H4 (cell line): ENCODE measurements around the gene CCL27. TPM values are rescaled to one million over a fixed set of nuclear protein-coding genes. Genes with fewer than 3 reads are reported as not detected.
A peak's percentile ranks its signal among the peaks of the same experiment; 100 is the strongest.
"Not testable (repeated sequence)": the region's sequence is repeated elsewhere in the genome, so short reads cannot be mapped to it uniquely, and the experiment has no call there.

Experiments
- DNase-seq: peaks from one replicate; pipeline ENCODE4 v3.0.0-alpha.2; 2015; ENCODE audit warnings: low spot score
- total RNA-seq: library from RNA; depleted of rRNA; stranded (reverse); fragments of >200 nt; shearing (Covaris generic); gene quantifications from 2 replicates; pipeline ENCODE4 v1.2.3, GENCODE V29; 2014

The CCL27 gene
- total RNA-seq, 1 experiment from 2014 or later: not detected

DNA sequence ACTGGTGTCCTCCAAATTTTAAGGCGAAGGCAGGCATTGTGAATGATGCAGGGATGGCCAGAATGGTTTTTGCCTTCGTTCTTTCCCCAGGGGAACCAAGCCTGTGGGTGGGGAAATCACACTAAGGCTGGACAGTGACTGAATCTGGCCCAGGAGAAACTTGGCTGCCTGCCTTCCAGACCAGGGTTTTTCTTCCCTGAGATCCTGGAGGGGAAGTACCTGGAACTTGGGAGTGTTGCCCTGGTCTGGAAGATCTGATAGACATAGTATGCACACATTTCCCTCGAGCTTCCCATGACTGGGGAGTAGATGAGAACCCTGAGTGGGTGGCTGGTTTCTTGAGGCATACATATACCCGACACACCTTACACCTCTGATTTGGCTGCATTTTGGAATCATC, 11.1 kb downstream of the CCL27 start:
- DNase-seq: no peak

DNA sequence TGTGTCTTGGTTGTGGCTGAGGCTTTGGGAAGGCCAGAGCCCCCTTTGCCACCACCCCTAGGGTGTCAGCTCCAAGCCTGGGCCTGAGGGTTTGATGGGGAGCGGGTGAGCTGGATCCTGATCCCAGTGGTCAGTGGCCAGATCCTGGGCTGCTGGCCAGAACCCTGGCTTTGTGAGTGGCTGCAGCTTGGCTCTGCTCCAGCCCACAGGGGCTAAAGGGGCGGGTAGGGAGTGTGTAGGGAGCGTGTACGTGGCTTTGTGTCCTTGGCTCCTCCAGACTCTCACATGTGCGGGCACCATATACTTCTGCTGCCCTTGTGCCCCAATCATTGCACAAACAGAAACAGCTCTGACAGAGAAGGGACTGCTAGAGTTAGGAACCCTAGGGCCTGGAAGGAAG, 11.6 kb downstream of the CCL27 start:
- no peak for DNase-seq

DNA sequence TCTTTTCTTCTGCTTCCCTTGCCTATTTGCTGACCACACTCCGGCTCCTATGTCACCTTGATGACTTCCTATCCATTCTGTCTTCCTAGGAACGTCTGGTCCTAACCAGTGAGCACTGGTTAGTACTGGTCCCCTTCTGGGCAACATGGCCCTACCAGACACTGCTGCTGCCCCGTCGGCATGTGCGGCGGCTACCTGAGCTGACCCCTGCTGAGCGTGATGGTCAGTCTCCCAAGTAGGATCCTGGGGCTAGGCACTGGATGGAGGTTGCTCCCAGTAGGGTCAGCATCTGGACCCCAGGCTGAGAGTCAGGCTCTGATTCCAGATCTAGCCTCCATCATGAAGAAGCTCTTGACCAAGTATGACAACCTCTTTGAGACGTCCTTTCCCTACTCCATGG, 13.8 kb downstream of the CCL27 start:
- no peak for DNase-seq

DNA sequence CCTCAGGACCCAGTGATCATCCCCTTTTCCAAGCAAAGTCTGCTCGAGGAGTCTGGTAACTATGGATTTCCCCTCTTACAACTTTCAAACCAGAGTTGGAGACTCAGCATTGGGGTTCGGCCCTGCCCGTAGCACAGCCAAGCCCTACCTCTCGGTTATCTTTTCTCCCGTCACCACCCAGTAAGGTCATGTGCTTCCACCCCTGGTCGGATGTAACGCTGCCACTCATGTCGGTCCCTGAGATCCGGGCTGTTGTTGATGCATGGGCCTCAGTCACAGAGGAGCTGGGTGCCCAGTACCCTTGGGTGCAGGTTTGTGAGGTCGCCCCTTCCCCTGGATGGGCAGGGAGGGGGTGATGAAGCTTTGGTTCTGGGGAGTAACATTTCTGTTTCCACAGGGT, 14.8 kb downstream of the CCL27 start:
- DNase-seq: no peak

DNA sequence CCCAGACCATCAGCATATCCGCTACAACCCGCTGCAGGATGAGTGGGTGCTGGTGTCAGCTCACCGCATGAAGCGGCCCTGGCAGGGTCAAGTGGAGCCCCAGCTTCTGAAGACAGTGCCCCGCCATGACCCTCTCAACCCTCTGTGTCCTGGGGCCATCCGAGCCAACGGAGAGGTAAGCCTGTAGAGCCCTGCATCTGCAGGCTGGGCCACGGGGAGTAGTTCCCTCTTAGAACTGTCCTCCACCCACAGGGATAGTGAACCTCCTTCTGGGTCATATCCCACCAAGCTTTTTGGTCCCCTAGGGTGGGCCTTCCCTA, 15.4 kb downstream of the CCL27 start:
- no peak for DNase-seq

DNA sequence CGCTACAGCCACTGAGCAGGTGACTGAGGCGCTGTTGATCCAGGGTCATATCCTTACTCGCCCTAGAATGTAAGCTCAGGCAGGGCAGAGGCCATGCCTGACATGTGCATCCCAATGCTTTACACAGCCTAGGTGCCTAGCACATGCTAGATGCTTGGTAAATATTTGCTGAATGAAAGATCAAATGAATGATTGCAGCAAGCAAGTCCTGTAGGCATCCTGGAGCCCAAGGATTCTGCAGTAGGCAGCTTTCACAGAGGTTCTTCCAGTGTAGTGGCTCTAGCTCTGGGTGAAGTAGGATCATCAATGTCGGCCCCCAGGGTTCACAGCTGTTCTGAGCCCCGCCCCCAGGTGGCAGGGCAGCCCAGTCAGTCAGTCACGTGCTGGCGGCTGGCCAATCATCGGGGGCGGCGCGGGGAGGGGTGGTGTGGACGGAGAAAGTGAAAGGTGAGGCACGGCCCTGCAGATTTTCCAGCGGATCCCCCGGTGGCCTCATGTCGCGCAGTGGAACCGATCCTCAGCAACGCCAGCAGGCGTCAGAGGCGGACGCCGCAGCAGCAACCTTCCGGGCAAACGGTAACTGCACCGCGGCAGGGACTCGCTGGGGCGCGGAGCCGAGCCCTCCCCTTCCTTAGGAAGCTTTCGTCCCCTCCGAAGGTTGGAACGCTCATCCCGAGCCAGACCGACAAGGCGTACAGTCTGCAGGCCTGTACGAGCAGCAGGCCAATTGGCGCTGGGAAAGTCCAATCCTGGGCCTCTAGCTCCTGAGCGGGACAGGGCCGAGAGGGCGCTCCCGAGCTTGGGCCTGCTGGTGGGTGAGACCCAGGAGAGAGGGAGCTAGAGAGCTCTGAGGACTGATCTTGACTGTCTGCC, 16.0 kb downstream of the CCL27 start, which contains the start of gene GALT:
Gene GALT (plus strand): TSS at position 465 of the 873 bp plus-strand sequence. CDS start 30 bp downstream, at position 495.
- DNase-seq: peak; percentile 87

DNA sequence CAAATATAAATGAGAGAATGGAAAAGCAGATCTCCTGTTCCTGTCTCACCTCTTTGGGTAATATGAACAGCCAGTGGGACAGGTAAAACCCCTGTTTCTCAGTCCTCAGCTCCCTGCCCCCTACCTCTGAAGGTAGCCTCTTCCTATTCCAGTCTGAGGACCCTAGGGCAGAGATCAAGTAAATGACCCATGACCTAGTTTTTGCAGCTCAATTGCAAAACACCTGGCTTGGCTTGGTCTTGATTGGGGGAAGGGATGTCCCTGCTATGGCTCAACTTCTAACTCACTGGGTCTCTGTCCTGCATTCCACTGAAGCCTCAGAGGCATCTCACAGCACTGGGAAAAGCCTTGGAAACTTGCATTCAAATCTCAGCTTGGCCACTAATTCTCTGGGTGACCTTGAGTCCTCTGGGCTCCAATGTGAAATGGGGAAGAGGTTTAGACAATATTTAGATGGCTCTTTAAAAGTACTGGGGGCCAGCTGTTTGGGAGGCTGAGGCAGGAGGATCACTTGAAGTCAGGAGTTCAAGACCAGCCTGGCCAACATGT, 17.6 kb downstream of the CCL27 start:
- no peak for DNase-seq

DNA sequence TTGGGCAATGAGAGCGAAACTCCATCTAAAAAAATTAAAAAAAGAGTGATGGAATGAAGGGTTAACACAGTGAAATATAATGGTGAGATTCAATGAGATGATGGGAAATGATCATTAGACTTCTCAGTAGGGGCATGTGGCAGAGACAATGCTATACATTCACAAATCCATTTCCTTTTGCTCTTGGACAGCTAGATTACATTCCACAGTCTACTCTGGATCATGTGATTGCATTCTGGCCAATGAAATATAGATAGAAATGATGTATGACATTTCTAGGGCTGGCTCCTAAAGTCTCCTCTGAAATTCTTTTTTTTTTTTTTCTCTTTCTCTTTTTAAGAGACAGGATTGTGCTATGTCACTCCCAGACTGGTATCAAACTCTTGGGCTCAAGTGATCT, 19.8 kb downstream of the CCL27 start:
- no peak for DNase-seq

DNA sequence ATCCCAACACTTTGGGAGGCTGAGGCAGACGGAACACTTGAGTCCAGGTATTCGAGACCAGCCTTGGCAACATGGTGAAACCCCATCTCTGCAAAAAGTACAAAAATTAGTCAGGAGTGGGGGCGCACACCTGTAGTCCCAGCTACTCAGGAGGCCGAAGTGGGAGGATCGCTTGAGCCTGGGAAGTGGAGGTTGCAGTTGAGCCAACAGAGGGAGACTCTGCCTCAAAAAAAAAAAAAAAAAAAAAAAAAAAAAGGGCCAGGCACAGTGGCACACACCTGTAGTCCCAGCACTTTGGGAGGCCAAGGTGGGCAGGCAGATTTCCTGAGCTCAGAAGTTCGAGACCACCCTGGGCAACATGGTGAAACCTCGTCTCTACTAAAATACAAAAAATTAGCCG, 23.1 kb downstream of the CCL27 start:
- DNase-seq: not testable (repeated sequence)

DNA sequence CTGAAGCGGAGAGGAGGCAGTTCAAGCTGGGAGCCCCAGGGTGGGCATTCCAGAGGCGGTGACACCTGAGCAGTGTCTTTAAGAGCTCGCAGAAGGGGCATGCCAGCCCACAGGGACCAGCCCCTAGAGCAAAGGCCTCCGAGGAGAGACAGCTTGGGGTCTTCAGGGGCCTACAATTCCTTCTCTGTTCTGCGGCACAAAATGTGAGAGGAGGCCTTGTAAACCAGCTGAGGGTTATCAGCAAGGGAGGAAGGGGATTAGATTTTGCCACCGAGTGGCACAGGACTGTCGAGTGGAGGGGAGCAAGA, 24.4 kb downstream of the CCL27 start:
- no peak for DNase-seq

DNA sequence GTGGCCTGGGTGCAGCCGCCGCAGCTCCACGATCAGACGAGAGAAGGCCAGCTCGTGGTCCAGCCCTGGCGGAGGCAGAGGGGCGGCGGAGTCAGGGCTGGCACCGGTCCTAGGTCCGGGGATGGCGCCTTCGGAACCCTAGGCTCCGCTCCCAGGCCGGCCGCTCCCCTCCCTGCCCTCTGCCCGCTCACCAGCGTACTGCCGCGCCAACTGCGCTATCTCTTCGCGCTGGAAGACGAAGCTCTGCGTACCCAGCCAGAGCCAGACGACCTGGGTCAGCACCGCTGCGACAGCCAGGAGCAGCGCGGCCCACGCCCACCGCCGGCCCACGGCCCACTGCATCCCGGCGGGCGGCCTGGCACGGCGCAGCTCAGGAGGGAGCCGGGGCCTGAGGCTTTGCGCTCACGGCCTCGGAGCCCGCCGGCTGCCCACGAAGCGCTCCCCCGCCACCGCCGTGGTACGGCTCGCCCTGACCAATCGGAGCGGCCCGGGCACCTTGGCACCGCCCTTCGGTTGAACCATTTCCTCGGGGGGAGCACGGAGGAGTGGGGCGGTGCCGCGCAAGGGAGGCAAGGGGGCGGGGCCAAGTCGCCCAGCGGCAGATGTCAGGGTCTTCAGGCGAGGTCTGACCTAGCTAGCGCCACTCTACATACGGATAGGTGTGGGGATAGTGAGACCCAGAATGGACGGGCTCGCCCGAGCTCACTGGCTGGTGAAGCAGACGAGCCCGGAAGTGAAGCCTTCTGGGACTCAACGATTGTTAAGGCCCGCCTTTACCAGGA, 24.9 kb downstream of the CCL27 start, which contains the start of gene SIGMAR1:
Gene SIGMAR1 (minus strand): TSS at position 432 of the 782 bp plus-strand sequence. CDS start 90 bp downstream, at position 342.
- DNase-seq: peak; percentile 89

DNA sequence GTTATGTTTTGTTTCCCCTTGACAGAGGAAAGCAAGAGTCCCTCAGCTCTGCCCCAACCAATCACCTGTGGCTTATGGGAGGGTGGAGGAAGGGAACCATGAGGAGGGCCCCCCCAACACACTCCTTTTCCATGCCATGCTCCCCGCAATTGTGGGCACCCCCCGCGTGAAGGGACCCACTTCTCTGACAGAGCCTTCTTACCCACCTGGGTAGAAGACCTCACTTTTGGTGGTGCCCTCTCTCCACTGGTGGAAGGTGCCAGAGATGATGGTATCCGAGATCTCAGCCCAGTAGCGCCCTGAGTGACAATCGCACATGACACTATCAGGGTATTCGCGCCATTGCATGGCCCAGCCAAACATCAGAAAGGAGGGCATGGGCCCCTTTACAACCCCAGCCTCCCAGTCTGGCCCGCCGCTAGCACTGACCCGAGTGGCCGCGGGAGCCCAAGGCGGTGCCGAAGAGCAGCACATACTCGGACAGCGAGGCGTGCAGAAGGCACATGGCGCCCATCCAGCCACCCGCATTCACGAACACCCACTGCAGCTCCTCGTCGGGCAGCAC, 25.6 kb downstream of the CCL27 start:
- DNase-seq: no peak

DNA sequence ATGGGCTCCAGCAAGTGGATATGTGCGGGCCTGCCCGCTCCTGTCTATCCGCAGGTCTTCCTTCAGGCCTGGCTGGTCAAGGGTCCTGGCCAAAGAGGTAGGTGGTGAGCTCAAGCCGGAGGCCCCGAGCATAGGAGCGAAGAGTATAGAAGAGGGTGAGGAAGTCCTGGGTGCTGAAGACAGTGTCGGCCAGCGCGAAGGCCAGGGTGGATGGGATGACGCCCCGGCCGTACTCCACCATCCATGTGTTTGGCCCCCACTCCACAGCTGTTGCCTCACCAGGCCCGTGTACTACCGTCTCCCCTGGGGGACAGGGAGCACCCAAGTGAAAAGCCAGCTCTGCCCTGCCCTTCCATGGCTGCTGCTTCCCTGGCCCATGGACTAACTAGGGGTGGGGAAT, 26.9 kb downstream of the CCL27 start:
- DNase-seq: no peak

DNA sequence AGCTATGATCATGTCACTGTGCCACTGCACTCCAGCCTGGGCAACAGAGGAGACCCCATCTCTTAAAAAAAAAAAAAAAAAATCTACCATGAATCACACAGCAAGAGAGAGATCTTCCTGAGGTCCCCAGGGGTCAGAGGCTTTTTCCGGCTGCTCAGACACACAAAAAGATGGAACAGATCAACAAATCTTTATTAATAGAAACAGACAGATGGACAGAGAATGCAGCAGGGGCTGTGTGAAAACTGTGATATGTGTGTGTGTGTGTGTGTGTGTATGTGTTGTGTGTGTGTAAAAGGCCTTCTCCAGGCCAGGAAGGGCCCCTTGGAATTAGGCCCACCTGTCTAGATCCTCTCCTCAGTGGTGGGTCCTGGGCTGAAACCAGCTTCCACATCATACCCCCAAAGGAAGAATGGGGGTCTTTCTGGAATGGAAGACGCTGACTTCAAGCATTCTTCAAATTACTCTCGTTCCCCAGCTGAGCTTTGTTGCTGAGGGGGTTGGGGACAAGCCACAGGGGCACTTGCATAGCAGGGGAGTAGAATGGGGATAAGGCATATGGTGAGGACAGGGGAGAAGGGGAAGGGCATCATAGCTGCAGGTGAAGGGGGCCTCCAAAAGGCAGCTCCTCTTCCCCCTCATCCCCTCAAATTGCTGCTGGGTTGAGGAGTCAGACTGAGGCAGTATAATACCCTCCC, 27.8 kb downstream of the CCL27 start:
- DNase-seq: no peak

DNA sequence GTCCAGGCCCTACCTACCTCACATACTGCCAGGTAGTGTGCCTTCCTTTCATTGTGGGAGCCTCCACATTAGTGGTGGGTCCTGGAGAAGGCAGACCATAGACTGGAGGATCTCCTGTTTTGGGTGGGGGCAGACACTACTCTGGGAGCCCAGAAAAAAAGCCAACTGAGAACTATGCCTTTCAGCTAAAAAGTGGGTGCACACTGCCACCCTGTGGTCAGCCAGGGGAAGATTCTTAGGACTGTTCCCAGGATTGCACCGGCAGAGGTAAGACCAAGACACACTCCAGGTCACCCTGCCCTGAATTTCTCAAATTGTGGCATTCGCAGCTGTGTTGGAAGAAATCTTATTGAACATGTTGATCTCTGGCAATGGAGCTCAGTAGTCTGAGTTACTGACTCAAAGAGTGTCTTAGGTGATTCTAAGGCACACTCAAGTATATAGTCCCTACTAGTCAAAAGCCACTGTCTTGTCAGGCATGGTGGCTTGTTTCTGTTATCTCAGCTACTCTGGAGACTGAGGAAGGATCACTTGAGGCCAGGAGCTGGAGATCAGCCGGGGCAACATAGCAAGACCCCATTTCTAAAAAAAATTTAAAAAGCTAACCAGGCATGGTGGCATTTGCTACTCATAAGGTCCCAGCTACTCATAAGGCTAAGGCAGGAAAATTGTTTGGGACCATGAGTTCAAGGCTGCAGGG, 28.5 kb downstream of the CCL27 start:
- DNase-seq: peak; percentile 66

DNA sequence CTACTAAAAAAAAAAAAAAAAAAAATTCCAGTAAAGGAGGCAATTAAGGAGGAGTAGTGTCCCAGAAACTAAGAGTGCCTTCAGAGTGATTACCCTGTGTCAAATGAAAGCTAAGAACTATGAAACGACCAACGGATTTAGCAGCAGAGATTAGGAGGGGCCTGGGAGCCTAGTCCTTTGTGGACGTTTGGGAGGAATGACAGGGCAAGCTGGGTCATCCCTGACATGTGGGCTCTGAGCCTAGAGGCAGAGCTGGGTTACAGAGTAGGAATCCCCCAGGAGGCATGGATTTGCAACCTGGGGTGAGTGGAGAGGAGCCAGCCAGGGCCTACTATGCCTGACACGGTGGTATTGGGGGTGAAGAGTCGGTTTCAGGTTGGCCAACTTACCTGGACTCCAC, 29.3 kb downstream of the CCL27 start:
- no peak for DNase-seq

DNA sequence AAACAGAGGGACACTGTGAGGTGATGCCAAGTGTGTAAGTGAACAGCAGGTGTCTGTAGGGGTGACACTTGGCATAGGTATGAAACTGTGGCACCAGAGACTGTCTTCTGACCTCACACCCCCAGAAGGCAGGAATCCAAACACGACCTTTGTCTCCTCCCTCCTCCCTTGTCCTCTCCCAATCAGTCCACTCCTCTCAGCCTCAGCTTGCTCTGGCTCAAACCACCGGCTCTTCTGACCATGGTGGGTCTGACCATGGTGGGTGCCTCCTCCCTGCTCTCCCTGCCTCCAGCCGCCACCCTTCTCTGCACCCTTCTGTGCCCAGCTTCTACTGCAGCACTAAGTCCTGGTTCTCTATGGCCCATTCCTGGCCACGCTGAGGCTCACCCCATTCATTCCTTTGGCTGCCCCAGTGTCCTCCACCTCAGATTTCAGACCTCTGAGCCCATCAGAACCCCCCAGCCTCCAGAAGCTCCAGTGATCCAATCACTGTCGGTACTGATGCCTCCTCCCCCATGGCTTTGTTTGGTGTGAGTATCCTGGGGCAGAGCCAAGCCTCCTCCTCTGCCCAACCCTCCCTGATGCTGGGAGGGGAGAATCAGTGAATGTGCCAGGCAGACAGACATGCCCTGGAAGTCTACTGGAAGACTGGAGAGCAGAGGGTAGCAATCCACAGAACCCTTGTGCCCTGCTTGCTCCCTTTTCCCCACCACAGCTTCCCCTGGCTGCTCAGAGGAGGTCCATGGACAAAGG, 31.9 kb downstream of the CCL27 start:
- no peak for DNase-seq

DNA sequence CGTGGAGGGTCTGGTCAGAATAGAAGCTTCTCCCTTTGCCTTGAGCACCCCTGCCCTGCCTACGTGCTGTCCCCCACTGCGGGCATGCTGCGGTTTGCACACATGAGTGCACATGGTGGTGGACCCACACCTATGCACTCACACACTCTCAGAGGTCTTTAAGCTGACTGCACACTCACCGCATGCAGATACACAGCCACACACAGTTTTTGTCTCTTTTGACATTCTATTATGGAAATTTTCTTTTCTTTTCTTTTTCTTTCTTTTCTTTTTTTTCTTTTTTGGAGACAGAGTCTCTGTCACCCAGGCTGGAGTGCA, 33.0 kb downstream of the CCL27 start:
- no peak for DNase-seq

DNA sequence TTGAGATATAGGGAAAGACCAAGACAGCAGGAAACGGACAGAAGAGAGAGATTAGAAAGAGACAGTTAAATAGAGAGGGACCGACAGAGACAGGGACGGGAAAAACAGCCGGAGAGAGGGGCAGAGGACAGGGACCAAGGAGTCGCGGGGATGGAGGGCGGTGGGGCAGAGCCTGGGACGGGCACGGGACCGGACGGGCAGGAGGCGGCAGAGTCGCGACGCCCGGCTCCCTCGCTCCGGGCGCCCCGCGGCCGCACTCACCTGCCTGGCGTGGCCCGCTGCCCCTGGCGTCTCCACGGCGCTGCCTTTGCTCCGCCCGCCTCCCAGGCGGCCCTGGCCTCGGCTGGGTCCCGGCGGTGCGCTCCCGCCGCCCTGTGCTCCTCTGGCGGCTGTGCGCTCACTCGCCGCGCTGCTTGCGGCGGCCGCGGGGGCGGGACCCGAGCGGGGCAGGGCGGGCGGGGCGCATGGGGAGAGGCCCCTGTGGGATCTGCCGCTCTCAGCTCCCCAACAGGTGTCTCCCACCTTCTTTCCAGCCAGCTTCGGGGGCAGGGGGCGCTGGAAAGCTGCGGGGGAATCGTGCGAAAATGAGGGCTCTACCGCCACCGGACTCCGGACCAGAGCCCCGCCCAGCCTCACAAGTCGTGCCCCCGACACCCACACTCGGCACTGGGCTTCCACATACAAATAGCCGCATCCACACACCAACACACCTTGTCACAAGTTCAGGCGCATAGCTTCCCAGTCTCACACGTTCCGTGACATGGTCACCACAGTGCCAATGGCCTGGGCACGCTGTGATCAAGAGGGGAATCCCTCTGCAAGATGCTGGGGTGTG, 33.6 kb downstream of the CCL27 start, which contains the start of gene ARID3C:
Gene ARID3C (minus strand): TSS at position 411 of the 835 bp plus-strand sequence. CDS start 1,052 bp downstream, outside the sequence.
- DNase-seq: no peak
